IMR-90 (cell line): ENCODE measurements around the gene CD19.
A peak's percentile ranks its signal among the peaks of the same experiment; 100 is the strongest.

Experiments used
- BHLHE40 ChIP-seq: fragments of 150-350 bp; IDR thresholded peaks from 2 replicates; pipeline ENCODE4 v1.6.1; 2016; ENCODE audit warnings: mild to moderate bottlenecking, low read depth, low read length
- FOS ChIP-seq: fragments of 150-350 bp; IDR thresholded peaks from 2 replicates; pipeline ENCODE4 v1.6.1; 2016; ENCODE audit warnings: low read depth, low read length
- MXI1 ChIP-seq: IDR thresholded peaks from 2 replicates; pipeline ENCODE4 v1.6.1; 2012; ENCODE audit warnings: low read depth, mild to moderate bottlenecking, low read length, moderate library complexity, borderline replicate concordance
- NFE2L2 ChIP-seq: fragments of 150-350 bp; IDR thresholded peaks from 2 replicates; pipeline ENCODE4 v1.6.1; 2016; ENCODE audit warnings: low read depth, mild to moderate bottlenecking, low read length
- POLR2A ChIP-seq: IDR thresholded peaks from 2 replicates; pipeline ENCODE4 v1.6.1; 2012; ENCODE audit warnings: mild to moderate bottlenecking, low read depth, low read length
- RAD21 ChIP-seq: IDR thresholded peaks from 2 replicates; pipeline ENCODE4 v1.6.1; 2012; ENCODE audit warnings: low read length, improper control_type of control experiment
- RCOR1 ChIP-seq: IDR thresholded peaks from 2 replicates; pipeline ENCODE4 v1.6.1; 2012; ENCODE audit warnings: mild to moderate bottlenecking, low read length, improper control_type of control experiment; ENCODE audit not compliant: insufficient replicate concordance
- SMC3 ChIP-seq: fragments of 150-350 bp; IDR thresholded peaks from 2 replicates; pipeline ENCODE4 v1.6.1; 2016; ENCODE audit warnings: low read depth, mild to moderate bottlenecking, antibody characterized with exemption, low read length, moderate library complexity
- USF2 ChIP-seq: fragments of 150-350 bp; IDR thresholded peaks from 2 replicates; pipeline ENCODE4 v1.6.1; 2017; ENCODE audit warnings: mild to moderate bottlenecking, antibody characterized with exemption, low read length, low read depth
- TF ChIP-seq, protein P1 (sequence below): conservative IDR thresholded peaks from 2 replicates; pipeline ENCODE4 v1.5.1; 2012; ENCODE audit warnings: mild to moderate bottlenecking, low read depth, low read length, improper control_type of control experiment

DNA sequence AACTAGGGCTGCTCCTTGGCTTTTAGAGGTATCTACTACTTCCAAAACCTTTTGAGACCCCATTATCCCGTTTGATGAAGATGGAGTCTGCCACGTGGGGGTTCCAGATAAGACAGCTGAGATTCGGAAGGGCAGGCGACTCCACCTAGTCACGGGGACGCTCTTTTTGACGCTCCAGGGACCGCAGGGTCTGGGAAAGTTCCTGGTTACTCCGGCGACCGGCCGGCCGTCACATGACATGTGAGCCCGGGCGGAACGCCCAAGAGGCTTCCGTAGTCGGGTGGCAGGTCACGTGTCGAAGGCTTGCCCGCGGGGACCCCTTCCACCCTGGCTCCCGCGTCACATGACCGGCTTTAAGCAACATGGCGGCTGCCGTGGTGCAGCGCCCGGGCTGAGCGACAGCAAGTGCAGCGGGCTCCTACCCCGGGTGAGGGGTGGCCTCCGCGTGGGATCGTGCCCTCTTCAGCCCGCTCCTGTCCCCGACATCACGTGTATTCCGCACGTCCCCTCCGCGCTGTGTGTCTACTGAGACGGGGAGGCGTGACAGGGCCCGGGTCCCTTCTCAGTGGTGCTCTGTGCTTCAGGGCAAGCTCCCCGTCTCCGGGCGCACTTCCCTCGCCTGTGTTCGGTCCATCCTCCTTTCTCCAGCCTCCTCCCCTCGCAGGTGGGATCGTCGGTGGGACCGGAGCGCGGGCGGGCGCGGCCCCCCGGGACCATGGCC lies 42.8 kb downstream of the CD19 start, which contains the start of gene SPNS1:
- TF ChIP-seq, protein P1, sequence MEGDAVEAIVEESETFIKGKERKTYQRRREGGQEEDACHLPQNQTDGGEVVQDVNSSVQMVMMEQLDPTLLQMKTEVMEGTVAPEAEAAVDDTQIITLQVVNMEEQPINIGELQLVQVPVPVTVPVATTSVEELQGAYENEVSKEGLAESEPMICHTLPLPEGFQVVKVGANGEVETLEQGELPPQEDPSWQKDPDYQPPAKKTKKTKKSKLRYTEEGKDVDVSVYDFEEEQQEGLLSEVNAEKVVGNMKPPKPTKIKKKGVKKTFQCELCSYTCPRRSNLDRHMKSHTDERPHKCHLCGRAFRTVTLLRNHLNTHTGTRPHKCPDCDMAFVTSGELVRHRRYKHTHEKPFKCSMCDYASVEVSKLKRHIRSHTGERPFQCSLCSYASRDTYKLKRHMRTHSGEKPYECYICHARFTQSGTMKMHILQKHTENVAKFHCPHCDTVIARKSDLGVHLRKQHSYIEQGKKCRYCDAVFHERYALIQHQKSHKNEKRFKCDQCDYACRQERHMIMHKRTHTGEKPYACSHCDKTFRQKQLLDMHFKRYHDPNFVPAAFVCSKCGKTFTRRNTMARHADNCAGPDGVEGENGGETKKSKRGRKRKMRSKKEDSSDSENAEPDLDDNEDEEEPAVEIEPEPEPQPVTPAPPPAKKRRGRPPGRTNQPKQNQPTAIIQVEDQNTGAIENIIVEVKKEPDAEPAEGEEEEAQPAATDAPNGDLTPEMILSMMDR = no peak
- TF ChIP-seq POLR2A (peak; percentile 82; the same call in 1 of the 2 replicates), FOS (peak; percentile 89), USF2 (peak; percentile 100), MXI1 (peak; percentile 84), BHLHE40 (peak; percentile 91), SMC3 (no peak), RAD21 (no peak; the same call in 1 of the 2 replicates), RCOR1 (no peak), NFE2L2 (no peak)
